ENCODE data around the gene ADK.

The ADK gene

DNA sequence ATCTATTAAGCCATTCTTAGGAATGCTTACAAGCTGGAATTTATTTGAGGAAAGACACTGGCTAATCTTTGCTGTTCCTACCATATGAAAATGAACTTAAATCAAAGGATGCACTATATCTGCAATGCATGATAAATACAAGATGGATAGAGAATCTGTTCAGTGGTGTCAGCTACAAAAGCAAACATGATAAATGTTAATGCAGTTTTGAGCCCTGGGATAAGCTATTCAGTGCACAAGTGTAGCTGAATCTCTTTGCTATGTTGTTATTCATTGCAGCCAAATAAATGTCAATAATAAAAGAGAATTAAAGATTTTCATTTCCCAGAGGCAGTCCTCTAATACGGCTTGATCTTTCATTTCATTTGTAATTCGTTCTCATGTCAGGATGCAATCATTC is 451.6 kb downstream of the ADK start:
- TF ChIP-seq ZFX (IDR thresholded peaks at IDR 0.05): no peak
- TF ChIP-seq, protein P1, sequence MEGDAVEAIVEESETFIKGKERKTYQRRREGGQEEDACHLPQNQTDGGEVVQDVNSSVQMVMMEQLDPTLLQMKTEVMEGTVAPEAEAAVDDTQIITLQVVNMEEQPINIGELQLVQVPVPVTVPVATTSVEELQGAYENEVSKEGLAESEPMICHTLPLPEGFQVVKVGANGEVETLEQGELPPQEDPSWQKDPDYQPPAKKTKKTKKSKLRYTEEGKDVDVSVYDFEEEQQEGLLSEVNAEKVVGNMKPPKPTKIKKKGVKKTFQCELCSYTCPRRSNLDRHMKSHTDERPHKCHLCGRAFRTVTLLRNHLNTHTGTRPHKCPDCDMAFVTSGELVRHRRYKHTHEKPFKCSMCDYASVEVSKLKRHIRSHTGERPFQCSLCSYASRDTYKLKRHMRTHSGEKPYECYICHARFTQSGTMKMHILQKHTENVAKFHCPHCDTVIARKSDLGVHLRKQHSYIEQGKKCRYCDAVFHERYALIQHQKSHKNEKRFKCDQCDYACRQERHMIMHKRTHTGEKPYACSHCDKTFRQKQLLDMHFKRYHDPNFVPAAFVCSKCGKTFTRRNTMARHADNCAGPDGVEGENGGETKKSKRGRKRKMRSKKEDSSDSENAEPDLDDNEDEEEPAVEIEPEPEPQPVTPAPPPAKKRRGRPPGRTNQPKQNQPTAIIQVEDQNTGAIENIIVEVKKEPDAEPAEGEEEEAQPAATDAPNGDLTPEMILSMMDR (conservative IDR thresholded peaks at IDR 0.05): no peak

DNA sequence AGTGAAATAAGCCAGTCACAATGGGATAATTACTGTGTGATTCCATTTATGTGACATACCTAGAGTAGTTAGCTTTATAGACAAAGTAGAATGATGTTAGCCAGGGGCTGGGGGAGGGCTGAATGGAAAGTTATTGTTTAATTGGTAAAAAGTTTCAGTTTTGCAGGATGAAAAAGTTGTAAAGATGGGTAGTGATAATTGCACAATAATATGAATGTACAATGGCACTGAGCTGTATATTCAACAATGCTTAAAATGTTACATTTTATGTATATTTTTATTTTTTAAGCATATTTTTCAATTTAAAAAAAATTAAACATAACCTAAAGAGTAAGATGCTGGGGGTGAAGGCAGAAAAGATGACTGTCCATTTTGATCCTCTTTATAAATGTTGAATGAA is 459.3 kb downstream of the ADK start:
- TF ChIP-seq, protein P1 (conservative IDR thresholded peaks at IDR 0.05): no peak
- TF ChIP-seq ZFX (IDR thresholded peaks at IDR 0.05): no peak
- no peak overlapping the region for H3K27ac ChIP-seq

More for the DNA sequence above, 451.6 kb downstream of the ADK start:
- no peak overlapping the region for H3K27ac ChIP-seq

DNA sequence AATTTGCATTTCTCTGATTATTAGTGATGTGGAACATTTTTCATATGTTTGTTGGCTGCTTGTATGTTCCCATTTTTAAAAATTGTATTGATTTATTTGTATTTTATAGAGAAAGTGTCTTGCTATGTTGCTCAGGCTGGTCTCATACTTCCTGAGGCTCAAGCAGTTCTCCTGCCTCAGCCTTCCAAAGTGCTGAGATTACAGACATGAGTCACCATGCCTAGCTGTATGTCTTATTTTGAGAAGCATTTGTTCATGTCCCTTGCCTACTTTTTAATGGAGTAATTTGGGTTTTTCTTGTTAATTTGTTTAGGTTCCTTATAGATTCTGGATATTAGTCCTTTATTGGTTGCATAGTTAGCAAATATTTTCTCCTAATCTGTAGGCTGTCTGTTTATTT is 461.2 kb downstream of the ADK start:
- no peak for TF ChIP-seq ZFX (IDR thresholded peaks at IDR 0.05)
- no peak overlapping the region for H3K27ac ChIP-seq

DNA sequence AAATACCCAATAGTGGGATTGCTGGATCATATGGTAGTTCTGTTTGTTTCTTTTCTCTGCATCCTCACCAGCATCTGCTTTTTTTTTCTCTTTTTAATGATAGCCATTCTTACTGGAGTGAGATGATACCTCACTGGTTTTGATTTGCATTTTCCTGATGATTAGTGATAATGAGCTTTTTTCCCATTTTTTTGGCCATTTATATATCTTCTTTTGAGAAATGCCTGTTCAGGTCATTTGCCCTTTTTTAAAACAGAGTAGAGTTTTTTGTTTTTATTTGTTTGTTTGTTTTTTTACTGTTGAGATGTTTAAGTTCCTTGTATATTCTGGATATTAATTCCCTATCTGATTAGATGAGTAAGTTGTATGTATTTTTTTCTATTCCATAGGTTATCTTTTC is 469.6 kb downstream of the ADK start:
- H3K27ac ChIP-seq: no peak overlapping the region
- TF ChIP-seq ZFX (IDR thresholded peaks at IDR 0.05): no peak
- TF ChIP-seq, protein P1 (conservative IDR thresholded peaks at IDR 0.05): no peak

DNA sequence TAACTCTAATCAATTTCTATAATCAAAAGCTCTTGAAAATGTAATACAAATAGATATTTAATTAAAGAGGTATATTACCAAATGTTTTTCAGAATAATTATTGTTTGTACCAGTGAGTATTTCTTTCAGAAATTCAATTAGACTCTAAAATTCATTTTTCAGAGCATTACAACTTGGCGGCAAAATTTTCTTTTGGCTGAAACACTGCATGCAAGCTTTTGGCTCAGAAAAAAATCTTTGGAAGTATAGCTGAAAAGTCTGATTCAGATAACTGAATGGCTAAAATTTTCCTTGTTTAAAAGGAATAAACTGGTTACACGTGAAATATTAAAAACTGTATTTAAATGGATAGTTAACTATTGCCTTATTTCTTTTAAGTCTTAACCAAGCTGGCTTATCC is 472.8 kb downstream of the ADK start:
- TF ChIP-seq ZFX (IDR thresholded peaks at IDR 0.05): no peak
- TF ChIP-seq, protein P1 (conservative IDR thresholded peaks at IDR 0.05): no peak
- H3K27ac ChIP-seq: no peak overlapping the region

DNA sequence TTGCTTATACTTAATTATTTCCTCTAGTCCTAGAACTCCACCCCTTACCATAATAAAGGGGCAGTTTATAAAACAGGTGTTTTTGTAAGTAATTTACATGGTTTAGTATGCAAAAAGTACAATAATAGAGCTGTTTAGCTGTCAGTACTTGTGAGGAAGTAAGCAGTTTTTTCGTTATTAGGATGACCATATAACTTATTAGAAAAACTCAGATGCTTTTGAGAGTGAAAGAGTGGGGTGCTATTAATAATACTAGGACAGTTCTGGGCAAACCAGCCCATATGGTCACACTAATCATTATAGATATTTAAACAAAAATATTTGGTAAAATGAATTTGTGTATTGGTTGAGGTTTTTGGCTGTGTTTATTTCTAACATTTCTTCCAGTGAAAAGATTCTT is 473.5 kb downstream of the ADK start:
- TF ChIP-seq ZFX (IDR thresholded peaks at IDR 0.05): no peak
- TF ChIP-seq, protein P1 (conservative IDR thresholded peaks at IDR 0.05): no peak
- no peak overlapping the region for H3K27ac ChIP-seq

DNA sequence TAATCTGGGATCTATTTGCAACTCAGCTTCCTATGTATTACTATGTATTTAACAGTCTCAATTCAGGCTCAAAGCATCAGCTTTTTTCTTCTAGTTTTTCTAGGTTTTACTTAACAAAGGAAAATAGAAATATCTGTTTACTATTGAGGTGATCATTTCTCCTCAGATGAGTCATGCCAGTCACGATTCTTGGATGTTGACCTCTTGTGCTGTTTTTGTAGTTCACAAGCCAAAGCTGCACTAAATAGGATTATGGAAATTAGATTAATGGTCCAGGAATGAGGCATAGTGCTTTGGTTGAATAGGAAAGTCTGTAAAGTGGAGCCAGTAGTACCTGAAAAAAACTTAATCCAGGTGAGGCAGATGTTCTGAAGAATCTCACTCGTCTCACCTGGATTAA is 477.1 kb downstream of the ADK start:
- TF ChIP-seq, protein P1 (conservative IDR thresholded peaks at IDR 0.05): no peak
- no peak for TF ChIP-seq ZFX (IDR thresholded peaks at IDR 0.05)
- no peak overlapping the region for H3K27ac ChIP-seq

DNA sequence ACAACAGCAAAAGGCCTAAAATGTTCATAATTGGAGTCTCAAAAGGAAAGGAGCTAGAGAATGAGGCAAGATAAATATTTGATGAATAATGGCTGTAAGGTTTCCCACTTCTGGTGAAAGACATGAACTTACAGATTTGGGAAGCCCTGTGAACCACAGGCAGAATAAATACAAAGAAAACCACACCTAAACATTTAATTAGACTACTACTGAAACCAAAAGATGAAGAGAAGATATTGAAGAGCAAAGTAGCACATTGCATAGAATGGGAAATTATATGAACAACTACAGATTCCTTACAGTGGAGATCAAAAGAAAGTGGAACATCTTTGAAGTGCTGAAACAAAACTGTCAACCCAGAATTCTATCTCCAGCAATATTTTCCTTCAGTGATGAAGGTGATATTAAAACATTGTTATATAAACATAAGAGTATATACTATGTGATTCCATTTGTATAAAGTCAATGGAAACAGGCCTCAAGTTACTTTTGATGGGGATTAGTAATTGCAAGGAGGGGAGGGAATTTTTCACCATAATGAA is 484.0 kb downstream of the ADK start:
- H3K27ac ChIP-seq: no peak overlapping the region
- TF ChIP-seq, protein P1 (conservative IDR thresholded peaks at IDR 0.05): no peak
- no peak for TF ChIP-seq ZFX (IDR thresholded peaks at IDR 0.05)
